C4-2B (cell line): ENCODE data around the gene NPAS3.

Experiments used
- H3K27ac ChIP-seq: fragments of 450-650 bp; 2 replicates; pipeline ENCODE4 v1.5.1; 2017
- ZFX ChIP-seq: fragments of 450-650 bp; IDR thresholded peaks from 2 replicates; pipeline ENCODE4 v1.6.1; 2017
- TF ChIP-seq, protein P1 (sequence below): fragments of 450-650 bp; conservative IDR thresholded peaks from 2 replicates; pipeline ENCODE4 v1.5.1; 2017; ENCODE audit warnings: mild to moderate bottlenecking

The NPAS3 gene

DNA sequence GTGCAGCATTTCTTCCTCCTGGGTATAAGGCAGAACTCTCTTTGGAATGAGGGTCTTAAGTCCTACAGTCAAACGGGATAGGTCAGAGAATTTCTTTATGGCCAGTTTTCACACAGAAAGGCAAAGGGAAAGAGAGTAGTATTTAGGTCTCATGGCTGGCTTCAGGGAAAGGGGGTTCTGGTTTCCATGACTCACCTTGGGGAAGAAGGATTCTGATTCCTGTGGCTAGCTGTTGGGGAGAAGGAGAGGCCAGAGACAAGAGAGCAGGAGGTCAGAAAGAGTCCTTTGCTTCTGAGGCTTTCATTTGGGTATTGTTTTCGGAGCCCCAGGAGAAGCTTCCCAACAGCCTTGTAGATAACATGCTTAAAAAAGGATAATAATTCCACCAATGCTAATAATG lies 332.5 kb downstream of the NPAS3 start:
- TF ChIP-seq, protein P1, sequence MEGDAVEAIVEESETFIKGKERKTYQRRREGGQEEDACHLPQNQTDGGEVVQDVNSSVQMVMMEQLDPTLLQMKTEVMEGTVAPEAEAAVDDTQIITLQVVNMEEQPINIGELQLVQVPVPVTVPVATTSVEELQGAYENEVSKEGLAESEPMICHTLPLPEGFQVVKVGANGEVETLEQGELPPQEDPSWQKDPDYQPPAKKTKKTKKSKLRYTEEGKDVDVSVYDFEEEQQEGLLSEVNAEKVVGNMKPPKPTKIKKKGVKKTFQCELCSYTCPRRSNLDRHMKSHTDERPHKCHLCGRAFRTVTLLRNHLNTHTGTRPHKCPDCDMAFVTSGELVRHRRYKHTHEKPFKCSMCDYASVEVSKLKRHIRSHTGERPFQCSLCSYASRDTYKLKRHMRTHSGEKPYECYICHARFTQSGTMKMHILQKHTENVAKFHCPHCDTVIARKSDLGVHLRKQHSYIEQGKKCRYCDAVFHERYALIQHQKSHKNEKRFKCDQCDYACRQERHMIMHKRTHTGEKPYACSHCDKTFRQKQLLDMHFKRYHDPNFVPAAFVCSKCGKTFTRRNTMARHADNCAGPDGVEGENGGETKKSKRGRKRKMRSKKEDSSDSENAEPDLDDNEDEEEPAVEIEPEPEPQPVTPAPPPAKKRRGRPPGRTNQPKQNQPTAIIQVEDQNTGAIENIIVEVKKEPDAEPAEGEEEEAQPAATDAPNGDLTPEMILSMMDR: no peak
- no peak for TF ChIP-seq ZFX

DNA sequence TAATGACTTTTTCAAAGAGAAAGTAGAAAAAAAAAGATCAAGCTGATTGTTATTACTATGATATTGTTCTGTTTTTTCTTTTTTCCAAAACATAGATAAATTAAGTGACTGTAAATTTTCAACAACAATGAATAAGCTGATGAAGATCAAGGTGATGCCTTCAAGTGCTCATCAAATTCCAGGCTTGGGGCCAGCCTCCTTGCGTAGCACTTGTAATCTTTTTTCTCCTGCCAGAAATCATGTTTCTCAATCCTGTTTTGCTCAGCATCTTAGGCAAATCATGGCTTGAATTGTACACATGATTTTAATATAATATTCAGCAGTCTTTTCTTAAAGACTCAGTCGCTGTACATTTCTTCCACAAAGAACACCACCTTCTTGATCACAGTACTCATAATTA lies 333.2 kb downstream of the NPAS3 start:
- H3K27ac ChIP-seq: no peak overlapping the region
- TF ChIP-seq ZFX: no peak
- TF ChIP-seq, protein P1: no peak

More for the DNA sequence above, 332.5 kb downstream of the NPAS3 start:
- no peak overlapping the region for H3K27ac ChIP-seq

DNA sequence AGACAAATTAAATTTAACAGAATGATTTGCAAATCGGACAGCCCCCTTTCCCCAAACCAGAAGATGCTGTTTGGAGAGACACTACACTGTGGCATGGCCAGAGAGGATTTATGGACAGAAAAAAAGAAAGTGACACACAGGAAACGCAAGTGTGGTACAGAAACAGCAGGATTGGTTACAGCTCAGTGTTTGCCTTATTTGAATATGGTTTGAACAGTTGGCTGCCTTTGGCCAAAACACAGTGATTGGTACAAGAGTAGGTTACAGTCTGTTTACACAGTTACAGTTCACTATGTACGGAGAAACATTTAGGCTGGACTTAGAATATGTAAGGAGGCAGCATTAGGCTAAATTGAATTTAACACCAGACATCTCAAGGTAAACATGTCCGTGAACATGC lies 335.3 kb downstream of the NPAS3 start:
- H3K27ac ChIP-seq: no peak overlapping the region
- no peak for TF ChIP-seq ZFX
- TF ChIP-seq, protein P1: no peak

DNA sequence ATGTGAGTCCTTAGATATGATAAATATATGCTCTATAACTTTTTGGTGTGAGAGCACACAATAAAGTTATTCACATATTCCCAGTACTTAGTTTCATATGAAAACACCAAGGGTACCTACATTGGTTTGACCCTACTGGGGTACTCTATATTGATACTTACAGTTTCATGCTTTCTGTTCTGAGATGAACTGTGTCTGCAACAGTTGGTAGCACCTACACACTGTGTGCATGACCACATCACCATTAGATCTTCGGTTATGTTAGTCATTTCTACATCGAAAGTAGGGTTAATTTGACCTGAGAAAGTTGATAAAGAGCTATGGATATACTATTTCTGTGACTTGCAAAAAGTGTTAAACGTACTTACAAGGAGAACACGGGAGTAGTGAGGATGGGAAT lies 337.2 kb downstream of the NPAS3 start:
- TF ChIP-seq ZFX: no peak
- TF ChIP-seq, protein P1: no peak
- H3K27ac ChIP-seq: no peak overlapping the region

DNA sequence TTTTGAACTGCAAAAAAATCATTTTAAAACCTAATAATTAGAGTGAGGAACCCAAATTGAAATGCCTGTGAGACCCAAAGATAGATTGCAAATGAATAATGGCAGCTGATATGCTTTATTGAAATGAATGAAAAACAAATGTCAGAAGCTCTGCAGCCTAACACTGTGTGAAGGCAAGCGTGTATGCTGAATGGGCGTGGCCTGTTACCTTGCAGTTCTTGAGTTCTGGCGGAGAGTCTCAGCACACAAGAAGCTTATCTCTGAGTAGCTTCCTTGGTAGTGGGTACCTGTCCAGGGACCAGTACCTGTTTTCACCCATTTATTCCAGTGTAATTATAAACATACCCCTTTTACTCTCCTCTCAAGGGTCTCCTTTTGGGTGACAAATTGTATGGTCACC lies 341.2 kb downstream of the NPAS3 start:
- no peak overlapping the region for H3K27ac ChIP-seq

DNA sequence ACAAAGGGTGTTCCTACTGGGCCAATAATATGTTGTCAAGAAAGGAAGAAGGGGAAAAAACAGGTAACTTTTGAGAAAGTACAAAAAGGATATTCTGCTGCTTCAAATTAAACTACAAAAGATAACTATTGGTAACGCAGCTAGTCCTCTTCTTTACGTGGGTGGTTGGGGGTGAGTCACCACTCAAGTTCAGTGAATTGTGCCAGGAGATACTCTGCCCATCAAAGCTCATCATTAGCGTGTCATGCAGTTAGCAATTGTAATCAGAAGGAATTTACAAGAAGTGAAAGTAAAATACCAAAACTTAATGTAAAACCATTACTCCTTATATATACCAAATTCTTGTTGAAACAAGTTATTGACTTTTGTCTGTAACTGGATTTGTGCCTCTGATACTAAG lies 342.0 kb downstream of the NPAS3 start:
- H3K27ac ChIP-seq: no peak overlapping the region
- TF ChIP-seq, protein P1: no peak
- TF ChIP-seq ZFX: no peak

More for the DNA sequence above, 341.2 kb downstream of the NPAS3 start:
- TF ChIP-seq ZFX: no peak
- TF ChIP-seq, protein P1: no peak

DNA sequence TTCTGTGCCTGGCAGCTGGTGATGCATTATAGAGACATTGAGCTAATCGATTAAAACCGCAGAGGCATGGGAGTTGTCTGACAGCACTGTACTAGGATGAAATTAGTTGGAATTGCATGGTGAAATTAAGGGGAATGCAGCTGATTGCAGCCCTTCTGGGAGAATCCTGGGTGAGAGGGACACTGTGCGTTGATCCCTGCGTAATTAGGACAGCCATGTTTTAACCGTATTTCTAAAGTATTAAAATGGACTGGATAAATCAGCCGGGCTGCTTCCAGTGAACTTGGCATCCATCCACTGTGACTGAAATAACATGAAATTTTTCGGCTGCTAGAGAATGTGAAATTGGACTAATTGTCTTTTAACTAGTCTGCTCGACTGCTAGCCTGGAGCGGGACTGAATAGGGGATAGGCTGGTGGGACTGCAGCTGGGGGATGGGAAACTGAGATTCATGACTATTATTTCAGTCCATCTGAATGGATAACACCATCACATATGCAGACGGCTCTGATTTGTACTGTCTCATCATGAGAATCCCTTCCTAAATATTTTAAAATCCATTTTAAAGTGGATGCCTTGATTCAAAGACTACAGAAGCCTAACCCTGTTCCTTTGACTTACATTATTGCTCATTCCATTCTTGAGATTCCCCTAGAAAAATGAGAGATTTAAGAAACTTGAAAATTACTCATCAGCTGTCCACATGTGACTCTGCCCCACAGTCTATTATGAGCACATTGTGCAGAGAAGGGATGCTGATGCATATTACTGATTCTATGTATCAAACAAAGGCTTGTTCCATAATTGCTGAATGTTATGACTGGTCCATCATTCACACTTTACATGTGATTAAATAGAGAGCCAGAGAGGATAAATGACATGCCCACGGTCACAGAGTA lies 343.9 kb downstream of the NPAS3 start:
- TF ChIP-seq ZFX: no peak
- TF ChIP-seq, protein P1: no peak
- no peak overlapping the region for H3K27ac ChIP-seq
